ENCODE data around the gene TMEM238. TPM values are rescaled to one million over a fixed set of nuclear protein-coding genes. Genes with fewer than 3 reads are reported as not detected.
"Not testable (repeated sequence)": the region's sequence is repeated elsewhere in the genome, so short reads cannot be mapped to it uniquely, and the experiment has no call there.

Gene TMEM238
- total RNA-seq, 1 donor from 2014 or later = 5.9 TPM

DNA sequence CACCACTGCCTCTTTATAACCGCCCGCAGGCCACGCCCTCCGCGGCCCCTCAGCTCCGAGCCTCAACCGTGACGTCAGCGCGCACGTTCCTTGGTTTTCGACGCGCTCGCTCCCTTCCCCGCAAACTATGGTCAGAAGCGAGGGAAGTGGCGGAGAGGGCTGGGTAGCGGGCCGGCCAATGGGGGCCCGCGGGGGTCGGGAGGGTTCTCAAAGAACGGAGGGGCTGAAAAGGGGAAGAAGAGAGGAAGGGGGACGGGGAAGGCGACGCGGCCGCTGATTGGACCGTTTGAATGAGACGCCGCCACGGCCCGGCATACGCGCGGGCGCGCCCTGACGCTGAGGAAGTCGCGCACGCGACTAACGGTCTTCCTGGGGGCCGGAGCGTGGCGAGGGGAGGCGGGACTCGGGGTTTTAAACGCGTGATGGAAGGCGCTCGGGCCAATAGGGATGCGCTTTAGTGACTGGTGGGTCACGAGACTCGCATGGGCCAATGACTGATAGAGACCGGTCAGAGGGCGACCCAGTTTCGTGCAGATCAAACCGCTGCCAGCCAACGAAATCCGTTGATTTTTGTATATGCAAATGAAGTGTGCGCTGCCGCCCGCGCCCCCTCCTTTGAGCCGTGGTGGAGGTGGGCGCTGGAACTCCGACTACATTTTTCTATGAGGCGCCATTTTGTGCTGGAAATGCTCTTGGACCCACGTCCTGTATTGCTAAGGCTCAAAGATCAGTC is 23.9 kb upstream of the TMEM238 start:
- peaks cover 0 to 23% of the 10 kb centered on the region in 2 donors for H3K36me3 ChIP-seq
- H3K4me3 ChIP-seq = peak overlapping the region; percentile 76 to 100
- H3K9me3 ChIP-seq = no peaks in the 10 kb centered on the region
- DNase-seq (ENCODE audit: extremely low spot score in 2 of 2) = peak in 1 of 2 donors; percentile 99
- TF ChIP-seq POLR2AphosphoS5 (IDR thresholded peaks at IDR 0.05; ENCODE audit: insufficient read depth in 1 of 2, low read depth in 1 of 2) = peak; percentile 91 to 96
- TF ChIP-seq, protein P1, sequence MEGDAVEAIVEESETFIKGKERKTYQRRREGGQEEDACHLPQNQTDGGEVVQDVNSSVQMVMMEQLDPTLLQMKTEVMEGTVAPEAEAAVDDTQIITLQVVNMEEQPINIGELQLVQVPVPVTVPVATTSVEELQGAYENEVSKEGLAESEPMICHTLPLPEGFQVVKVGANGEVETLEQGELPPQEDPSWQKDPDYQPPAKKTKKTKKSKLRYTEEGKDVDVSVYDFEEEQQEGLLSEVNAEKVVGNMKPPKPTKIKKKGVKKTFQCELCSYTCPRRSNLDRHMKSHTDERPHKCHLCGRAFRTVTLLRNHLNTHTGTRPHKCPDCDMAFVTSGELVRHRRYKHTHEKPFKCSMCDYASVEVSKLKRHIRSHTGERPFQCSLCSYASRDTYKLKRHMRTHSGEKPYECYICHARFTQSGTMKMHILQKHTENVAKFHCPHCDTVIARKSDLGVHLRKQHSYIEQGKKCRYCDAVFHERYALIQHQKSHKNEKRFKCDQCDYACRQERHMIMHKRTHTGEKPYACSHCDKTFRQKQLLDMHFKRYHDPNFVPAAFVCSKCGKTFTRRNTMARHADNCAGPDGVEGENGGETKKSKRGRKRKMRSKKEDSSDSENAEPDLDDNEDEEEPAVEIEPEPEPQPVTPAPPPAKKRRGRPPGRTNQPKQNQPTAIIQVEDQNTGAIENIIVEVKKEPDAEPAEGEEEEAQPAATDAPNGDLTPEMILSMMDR (IDR thresholded peaks at IDR 0.05) = peak in 1 of 3 experiments; percentile 18
- no peak for TF ChIP-seq POLR2A (IDR thresholded peaks at IDR 0.05)
- intact Hi-C loops (cut with DNase I) = loop anchor here (10.0 kb wide), 1 partner anchor 197 kb away; the partner anchor contains the start of genes ZNF524 and ZNF865
- no peaks in the 10 kb centered on the region for H3K27me3 ChIP-seq
- H3K27ac ChIP-seq = peak overlapping the region; percentile 92
- peaks cover 26% of the 10 kb centered on the region for H3K4me1 ChIP-seq

DNA sequence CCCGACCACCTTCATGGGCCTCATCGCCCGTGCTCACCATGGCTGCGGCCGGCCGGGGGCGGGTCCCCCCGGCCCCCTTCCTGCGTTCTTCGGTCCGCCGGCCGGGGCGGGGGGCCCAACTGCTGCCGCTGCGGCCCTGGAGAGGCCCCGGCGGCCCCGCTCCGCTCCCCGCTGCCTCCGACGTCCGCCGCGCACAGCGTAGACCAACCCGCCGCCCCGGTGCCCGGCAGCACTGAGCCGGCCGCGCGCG is 23.4 kb upstream of the TMEM238 start, which contains the start of gene UBE2S:
Gene UBE2S, minus strand, starts transcription at position 239 of the 250 bp plus-strand sequence. Its CDS starts 199 bp downstream, at position 40.
- not testable (repeated sequence) for H3K9me3 ChIP-seq; DNase-seq (ENCODE audit: extremely low spot score in 2 of 2); H3K27me3 ChIP-seq
- peak within 1 kb of the TSS; percentile 76 to 100 for H3K4me3 ChIP-seq
- H3K36me3 ChIP-seq = peaks cover 0 to 28% of the 10 kb centered on the region in 2 donors
- intact Hi-C loops (cut with DNase I) = loop anchor here (10.0 kb wide), 1 partner anchor 197 kb away; the partner anchor contains the start of genes ZNF524 and ZNF865
- peak within 1 kb of the TSS; percentile 92 for H3K27ac ChIP-seq
- H3K4me1 ChIP-seq = peaks cover 26% of the 10 kb centered on the region
- peak; percentile 19 to 95 for TF ChIP-seq POLR2A (IDR thresholded peaks at IDR 0.05)

DNA sequence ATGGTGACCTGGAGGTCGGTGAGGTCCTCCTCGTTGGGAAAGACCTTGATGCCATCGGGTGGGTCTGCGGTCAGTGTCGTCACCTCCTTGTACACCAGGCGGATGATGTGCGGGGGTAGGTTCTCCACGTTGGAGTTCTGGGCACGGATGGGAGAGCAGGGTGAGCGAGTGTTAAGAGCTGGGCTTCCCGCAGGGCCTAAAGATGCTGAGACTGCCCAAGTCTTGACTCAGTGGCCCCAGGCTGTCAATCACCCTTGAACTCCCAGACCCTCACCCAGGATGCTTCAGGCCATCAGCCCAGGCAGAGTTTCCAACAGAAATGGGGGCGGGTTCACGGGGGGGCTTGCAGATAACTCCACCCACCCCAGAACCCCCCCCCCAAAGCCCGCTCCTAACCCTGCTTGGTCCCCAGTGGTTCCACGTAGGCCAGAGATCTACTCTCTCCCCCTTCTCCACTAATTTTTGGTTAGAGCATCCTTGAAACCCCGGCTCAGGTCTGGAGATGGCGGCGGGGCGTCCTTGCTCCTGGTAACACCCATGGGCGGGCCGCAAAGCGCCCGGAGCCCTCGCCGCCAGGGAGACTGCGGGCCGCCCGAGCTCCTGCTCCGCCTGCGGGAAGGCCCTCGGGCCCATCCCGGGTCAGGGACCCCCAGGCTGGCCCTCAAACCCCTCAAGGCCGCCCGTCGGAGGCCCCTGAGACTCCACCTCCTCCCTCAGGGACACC is 22.9 kb upstream of the TMEM238 start:
- peaks cover 26% of the 10 kb centered on the region for H3K4me1 ChIP-seq

DNA sequence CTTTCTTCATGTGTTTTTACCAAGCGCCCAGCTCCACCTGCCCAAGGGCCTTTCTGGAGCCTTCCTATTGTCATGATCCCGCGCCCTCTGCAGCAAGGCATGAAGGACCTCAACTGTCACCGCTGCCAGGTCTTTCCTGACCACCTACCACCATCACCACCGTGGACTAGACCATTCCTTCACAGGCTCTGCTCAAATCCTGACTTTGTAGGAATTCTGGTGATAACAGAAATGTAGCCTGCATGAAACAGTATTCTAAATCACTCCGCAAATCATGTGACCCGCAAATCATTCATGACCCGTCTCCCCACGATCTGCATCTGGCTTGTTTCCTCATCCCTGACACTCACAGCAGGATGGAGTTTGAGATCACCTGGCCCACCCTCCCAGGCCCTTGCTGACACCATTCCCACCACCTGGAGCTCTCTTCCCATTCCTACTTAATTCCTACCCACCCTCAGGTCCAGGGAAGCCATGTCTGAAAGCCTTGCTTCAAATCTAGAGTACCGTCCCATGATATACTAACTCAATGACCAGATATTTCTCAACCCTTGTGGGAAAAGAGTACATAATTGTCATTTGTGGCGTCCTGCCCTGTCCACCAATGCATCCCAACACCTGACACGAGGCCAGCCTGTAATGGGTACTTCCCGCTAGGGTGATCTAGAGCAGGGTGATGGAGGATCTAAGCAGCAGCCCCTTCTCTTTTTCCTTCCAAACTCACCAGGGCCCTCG is 22.2 kb upstream of the TMEM238 start:
- TF ChIP-seq POLR2AphosphoS5 (IDR thresholded peaks at IDR 0.05; ENCODE audit: insufficient read depth in 1 of 2, low read depth in 1 of 2) (no peak), POLR2A (IDR thresholded peaks at IDR 0.05) (no peak)
- TF ChIP-seq, protein P1 (IDR thresholded peaks at IDR 0.05) = no peak
- intact Hi-C loops (cut with DNase I) = loop anchor here (10.0 kb wide), 1 partner anchor 199 kb away; the partner anchor contains the start of genes ZNF524 and ZNF865
- DNase-seq (ENCODE audit: extremely low spot score in 2 of 2) = no peak
- Histone ChIP-seq H3K36me3 (peaks cover 0 to 39% of the 10 kb centered on the region in 2 donors), H3K27me3 (no peaks in the 10 kb centered on the region), H3K9me3 (no peaks in the 10 kb centered on the region), H3K4me1 (peaks cover 26% of the 10 kb centered on the region), H3K4me3 (peak overlapping the region; percentile 76 to 100), H3K27ac (peak overlapping the region; percentile 92)

More for the DNA sequence above, 22.9 kb upstream of the TMEM238 start:
- Histone ChIP-seq H3K9me3 (no peaks in the 10 kb centered on the region), H3K27me3 (no peaks in the 10 kb centered on the region), H3K4me3 (peak overlapping the region; percentile 76 to 100), H3K36me3 (peaks cover 0 to 32% of the 10 kb centered on the region in 2 donors), H3K27ac (peak overlapping the region; percentile 92)
- intact Hi-C loops (cut with DNase I) = loop anchor here (10.0 kb wide), 1 partner anchor 198 kb away; the partner anchor contains the start of genes ZNF524 and ZNF865
- no peak for TF ChIP-seq POLR2AphosphoS5 (IDR thresholded peaks at IDR 0.05; ENCODE audit: insufficient read depth in 1 of 2, low read depth in 1 of 2)
- TF ChIP-seq, protein P1 (IDR thresholded peaks at IDR 0.05) = no peak
- no peak for TF ChIP-seq POLR2A (IDR thresholded peaks at IDR 0.05)
- no peak for DNase-seq (ENCODE audit: extremely low spot score in 2 of 2)

DNA sequence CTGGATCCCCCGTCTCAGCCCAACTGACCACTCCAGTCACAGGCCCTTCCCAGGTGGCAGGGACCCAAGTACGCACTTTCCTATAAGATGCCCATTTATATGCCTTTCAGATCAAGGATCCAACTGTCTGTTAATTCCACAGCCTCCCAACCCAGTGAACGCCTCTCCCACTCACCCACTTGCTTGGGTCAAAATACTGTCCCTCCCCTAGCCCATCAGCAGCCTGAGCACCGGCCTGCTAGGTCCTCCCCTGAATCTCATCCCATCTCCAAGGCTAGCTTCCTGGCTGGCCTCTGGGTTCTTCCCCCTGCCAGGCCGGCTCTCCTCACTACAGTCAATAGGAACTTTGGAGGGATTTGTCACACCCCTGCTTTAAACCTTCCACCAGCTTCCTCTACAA is 21.5 kb upstream of the TMEM238 start:
- no peak for TF ChIP-seq POLR2AphosphoS5 (IDR thresholded peaks at IDR 0.05; ENCODE audit: insufficient read depth in 1 of 2, low read depth in 1 of 2)
- no peak for TF ChIP-seq POLR2A (IDR thresholded peaks at IDR 0.05)
- TF ChIP-seq, protein P1 (IDR thresholded peaks at IDR 0.05) = no peak
- no peak for DNase-seq (ENCODE audit: extremely low spot score in 2 of 2)
- peaks cover 0 to 45% of the 10 kb centered on the region in 2 donors for H3K36me3 ChIP-seq
- no peak overlapping the region for H3K27ac ChIP-seq
- no peaks in the 10 kb centered on the region for H3K27me3 ChIP-seq
- intact Hi-C loops (cut with DNase I) = loop anchor here (10.0 kb wide), 1 partner anchor 199 kb away; the partner anchor contains the start of genes ZNF524 and ZNF865
- H3K4me3 ChIP-seq = no peak overlapping the region
- peaks cover 29% of the 10 kb centered on the region for H3K4me1 ChIP-seq
- no peaks in the 10 kb centered on the region for H3K9me3 ChIP-seq
